HG02642 (cell line): ENCODE data around the gene B4GALT6.

ENCODE experiments used
- ATAC-seq: cut with Tn5 transposase; IDR thresholded peaks from one replicate; pipeline ENCODE4 v1.9.1; 2021; ENCODE audit warnings: mild to moderate bottlenecking; ENCODE audit not compliant: unreplicated experiment, poor library complexity

B4GALT6 gene

DNA sequence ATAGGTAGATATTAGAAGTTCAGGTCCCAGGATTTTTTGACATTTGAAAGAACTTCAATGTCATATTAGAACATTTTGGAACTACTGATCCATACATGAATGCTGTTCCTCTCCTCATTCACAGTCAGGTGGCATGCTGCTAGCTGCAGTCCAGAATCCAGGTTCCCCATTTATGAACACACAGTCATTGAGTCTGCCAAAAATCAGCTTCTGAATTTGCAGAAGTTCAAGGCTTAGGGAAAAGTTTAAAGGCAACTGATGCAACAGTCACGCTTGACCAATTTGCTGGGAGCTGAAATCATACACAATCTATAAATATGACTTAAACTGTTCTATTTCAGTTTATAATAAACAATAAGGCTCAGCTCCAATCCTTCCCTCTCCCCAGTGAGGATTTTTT lies 110.0 kb downstream of the B4GALT6 start:
- no peak for ATAC-seq
